ENCODE results near the gene CLDN8. TPM values are rescaled to one million over a fixed set of nuclear protein-coding genes. Genes with fewer than 3 reads are reported as not detected.

The CLDN8 gene
- total RNA-seq: not detected
- not detected for polyA plus RNA-seq
- long read RNA-seq, donor 1: 0 reads
- long read RNA-seq, donor 2: 0 reads
- long read RNA-seq, donor 3: 0 reads

DNA sequence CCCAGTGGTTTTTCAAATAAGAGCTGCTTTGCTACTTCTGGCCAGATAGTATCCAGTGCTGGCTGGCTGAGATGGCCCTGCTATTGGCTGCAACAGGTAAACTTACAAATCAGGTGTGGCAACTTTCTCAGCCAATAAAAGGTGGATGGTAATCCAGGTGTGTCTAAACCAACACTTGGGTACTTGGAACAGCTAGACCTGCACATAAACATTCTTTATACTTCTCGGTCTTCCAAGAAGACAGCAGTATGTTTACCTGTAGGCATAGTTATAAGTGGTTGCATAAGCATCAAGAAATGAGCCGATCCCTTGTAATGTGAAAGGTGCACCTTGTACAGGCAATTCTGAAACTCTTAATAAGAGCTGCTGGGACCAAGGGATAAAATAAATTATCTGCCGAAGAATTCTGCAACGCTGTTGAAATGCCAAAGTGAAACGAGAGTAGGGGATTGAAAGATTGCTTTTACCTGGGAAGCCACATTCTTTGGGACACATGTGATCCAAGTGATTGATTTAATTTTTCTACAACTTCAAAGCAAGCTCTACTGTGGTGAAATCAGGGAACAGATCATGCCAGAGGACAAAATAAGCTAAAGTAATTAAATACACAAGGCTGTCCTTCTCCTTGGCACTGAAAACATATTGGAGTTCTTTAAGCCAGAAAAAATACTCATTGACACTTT lies at the start of gene CLDN8:
Gene CLDN8, minus strand, starts transcription at position 57 of the 683 bp plus-strand sequence. CDS start 172 bp downstream, outside the sequence.
- Histone ChIP-seq H3K36me3 (no peaks in the 10 kb centered on the region), H3K4me1 (peaks cover 0 to 9% (median 0%) of the 10 kb centered on the region in 9 donors), H3K27ac (no peak within 1 kb of the TSS), H3K4me3 (no peak within 1 kb of the TSS), H3K9me3 (no peaks in the 10 kb centered on the region), H3K27me3 (no peaks in the 10 kb centered on the region)
- TF ChIP-seq, protein P1, sequence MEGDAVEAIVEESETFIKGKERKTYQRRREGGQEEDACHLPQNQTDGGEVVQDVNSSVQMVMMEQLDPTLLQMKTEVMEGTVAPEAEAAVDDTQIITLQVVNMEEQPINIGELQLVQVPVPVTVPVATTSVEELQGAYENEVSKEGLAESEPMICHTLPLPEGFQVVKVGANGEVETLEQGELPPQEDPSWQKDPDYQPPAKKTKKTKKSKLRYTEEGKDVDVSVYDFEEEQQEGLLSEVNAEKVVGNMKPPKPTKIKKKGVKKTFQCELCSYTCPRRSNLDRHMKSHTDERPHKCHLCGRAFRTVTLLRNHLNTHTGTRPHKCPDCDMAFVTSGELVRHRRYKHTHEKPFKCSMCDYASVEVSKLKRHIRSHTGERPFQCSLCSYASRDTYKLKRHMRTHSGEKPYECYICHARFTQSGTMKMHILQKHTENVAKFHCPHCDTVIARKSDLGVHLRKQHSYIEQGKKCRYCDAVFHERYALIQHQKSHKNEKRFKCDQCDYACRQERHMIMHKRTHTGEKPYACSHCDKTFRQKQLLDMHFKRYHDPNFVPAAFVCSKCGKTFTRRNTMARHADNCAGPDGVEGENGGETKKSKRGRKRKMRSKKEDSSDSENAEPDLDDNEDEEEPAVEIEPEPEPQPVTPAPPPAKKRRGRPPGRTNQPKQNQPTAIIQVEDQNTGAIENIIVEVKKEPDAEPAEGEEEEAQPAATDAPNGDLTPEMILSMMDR (IDR thresholded peaks at IDR 0.05): no peak
- intact Hi-C loops (cut with DNase I): no loop called here
- DNase-seq: no peak
- 82 to 90% methylated on average over 5 of the region's 5 CpGs for WGBS, 2 donors
- ATAC-seq: no peak

DNA sequence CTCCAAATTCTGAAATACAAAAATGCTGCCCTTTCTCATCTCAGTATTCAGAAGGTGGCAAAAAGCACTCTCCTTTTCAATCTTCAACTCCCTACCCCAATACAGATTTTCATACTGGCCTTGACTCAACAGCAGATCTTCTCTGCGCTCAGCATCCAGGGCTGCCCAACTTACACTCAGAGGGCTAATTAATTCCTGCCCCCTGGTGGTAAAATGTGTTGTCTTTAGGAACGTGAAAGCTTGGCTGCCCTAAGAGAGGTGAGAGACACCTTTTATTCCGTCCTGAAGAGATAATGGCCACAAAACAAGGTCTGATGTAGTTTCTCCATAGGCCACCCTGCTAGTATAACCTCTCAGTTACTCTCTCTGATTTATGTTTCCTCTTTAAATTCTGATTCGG lies 41.9 kb upstream of the CLDN8 start:
- DNase-seq: no peak
- H3K4me3 ChIP-seq: no peak overlapping the region
- H3K27ac ChIP-seq: no peak overlapping the region
- H3K27me3 ChIP-seq: no peaks in the 10 kb centered on the region
- H3K36me3 ChIP-seq: no peaks in the 10 kb centered on the region
- TF ChIP-seq, protein P1 (IDR thresholded peaks at IDR 0.05): peak in 7 of 9 donors; percentile 11 to 41 (median 28)
- H3K9me3 ChIP-seq: no peaks in the 10 kb centered on the region
- WGBS, 2 donors: 57 to 68% methylated on average over 4 of the region's 4 CpGs
- ATAC-seq: no peak
- H3K4me1 ChIP-seq: no peaks in the 10 kb centered on the region
- intact Hi-C loops (cut with DNase I): no loop called here

DNA sequence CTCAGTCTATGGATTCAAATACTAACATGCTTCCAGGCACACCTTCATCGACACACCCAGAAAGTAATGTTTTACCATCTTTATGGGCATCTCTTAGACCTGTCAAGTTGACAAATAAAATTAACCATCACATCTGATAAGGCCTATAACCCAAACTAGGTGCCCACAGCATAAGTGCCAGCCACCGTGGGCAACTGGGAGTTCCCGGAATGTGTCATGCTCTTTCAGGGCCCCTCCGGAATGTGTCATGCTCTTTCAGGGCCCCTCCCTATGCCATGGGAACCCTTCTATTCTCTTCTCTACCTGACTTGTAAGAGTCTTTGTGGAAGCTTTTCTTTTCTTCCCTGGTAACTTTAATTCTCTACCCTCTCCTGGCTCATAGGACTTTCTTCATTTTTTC lies 40.2 kb upstream of the CLDN8 start:
- WGBS, 2 donors: 89% methylated on average over 4 of the region's 4 CpGs
- intact Hi-C loops (cut with DNase I): no loop called here

DNA sequence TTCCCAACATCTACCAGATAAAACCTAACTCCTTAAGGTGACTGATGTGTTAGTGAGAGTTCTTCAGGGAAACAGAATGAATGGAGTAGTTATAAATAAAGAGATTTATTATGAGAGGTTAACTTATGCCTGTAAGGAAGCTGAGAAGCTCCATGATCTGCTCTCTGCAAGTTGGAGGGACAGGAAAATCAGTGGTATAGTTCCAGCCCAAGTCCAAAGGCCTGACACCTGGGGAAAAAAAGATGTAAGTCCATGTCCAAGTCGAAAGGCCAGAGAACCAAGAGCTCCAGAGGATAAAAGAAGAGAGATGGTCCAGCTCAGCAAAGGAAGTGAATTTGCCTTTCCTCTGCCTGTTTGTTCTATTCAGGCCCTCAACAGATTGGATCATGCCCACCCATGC lies 39.8 kb upstream of the CLDN8 start:
- H3K27ac ChIP-seq: no peak overlapping the region
- peaks cover 0 to 10% (median 0%) of the 10 kb centered on the region in 11 donors for H3K9me3 ChIP-seq
- H3K36me3 ChIP-seq: no peaks in the 10 kb centered on the region
- TF ChIP-seq, protein P1 (IDR thresholded peaks at IDR 0.05): no peak
- no peaks in the 10 kb centered on the region for H3K27me3 ChIP-seq
- WGBS, 2 donors: 38 to 74% methylated on average over 1 of the region's 1 CpG
- H3K4me1 ChIP-seq: no peaks in the 10 kb centered on the region
- DNase-seq (no peak), ATAC-seq (no peak)
- intact Hi-C loops (cut with DNase I): no loop called here
- H3K4me3 ChIP-seq: no peak overlapping the region

More for the DNA sequence above, 40.2 kb upstream of the CLDN8 start:
- TF ChIP-seq, protein P1 (IDR thresholded peaks at IDR 0.05): no peak
- H3K9me3 ChIP-seq: peaks cover 0 to 9% (median 0%) of the 10 kb centered on the region in 11 donors
- H3K4me1 ChIP-seq: no peaks in the 10 kb centered on the region
- DNase-seq: no peak
- ATAC-seq: no peak
- no peak overlapping the region for H3K27ac ChIP-seq
- no peaks in the 10 kb centered on the region for H3K27me3 ChIP-seq
- H3K4me3 ChIP-seq: no peak overlapping the region
- H3K36me3 ChIP-seq: no peaks in the 10 kb centered on the region
